Mammary epithelial cell (primary cell): ENCODE results near the gene IKBKE.

Experiments
- EZH2 ChIP-seq: IDR thresholded peaks from 2 replicates; pipeline ENCODE4 v1.6.1; 2012; ENCODE audit warnings: low read length, inconsistent platforms, borderline replicate concordance
- TF ChIP-seq, protein P1 (sequence below), 2 donors: IDR thresholded peaks in 1 of 2; conservative IDR thresholded peaks in 1 of 2; 2 replicates each; pipeline ENCODE4 v1.5.1; 2011 to 2012; ENCODE audit warnings: inconsistent platforms in 2 of 2, low read length in 2 of 2, mild to moderate bottlenecking in 2 of 2, control low read depth in 1 of 2, low read depth in 1 of 2; ENCODE audit not compliant: insufficient read depth in 1 of 2; ENCODE audit errors: extremely low read depth in 1 of 2

- TF ChIP-seq, protein P1, sequence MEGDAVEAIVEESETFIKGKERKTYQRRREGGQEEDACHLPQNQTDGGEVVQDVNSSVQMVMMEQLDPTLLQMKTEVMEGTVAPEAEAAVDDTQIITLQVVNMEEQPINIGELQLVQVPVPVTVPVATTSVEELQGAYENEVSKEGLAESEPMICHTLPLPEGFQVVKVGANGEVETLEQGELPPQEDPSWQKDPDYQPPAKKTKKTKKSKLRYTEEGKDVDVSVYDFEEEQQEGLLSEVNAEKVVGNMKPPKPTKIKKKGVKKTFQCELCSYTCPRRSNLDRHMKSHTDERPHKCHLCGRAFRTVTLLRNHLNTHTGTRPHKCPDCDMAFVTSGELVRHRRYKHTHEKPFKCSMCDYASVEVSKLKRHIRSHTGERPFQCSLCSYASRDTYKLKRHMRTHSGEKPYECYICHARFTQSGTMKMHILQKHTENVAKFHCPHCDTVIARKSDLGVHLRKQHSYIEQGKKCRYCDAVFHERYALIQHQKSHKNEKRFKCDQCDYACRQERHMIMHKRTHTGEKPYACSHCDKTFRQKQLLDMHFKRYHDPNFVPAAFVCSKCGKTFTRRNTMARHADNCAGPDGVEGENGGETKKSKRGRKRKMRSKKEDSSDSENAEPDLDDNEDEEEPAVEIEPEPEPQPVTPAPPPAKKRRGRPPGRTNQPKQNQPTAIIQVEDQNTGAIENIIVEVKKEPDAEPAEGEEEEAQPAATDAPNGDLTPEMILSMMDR (conservative IDR thresholded peaks at IDR 0.05 in 1 of 2, IDR thresholded peaks at IDR 0.05 in 1 of 2; ENCODE audit: extremely low read depth in 1 of 2, insufficient read depth in 1 of 2, low read depth in 1 of 2, low read length in 2 of 2): no peak
- no peak for TF ChIP-seq EZH2
Measured at GRCh38 chr1:206495493-206496046, 25.3 kb downstream of the IKBKE start.
